ENCODE measurements around the gene TBCA. TPM values are rescaled to one million over a fixed set of nuclear protein-coding genes. Genes with fewer than 3 reads are reported as not detected.

TBCA gene, protein sequence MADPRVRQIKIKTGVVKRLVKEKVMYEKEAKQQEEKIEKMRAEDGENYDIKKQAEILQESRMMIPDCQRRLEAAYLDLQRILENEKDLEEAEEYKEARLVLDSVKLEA
- total RNA-seq (10 to 100 TPM; 80.0 to 91.6 TPM), total RNA-seq (37.4 to 73.5 reads per million in 2 donors)

DNA sequence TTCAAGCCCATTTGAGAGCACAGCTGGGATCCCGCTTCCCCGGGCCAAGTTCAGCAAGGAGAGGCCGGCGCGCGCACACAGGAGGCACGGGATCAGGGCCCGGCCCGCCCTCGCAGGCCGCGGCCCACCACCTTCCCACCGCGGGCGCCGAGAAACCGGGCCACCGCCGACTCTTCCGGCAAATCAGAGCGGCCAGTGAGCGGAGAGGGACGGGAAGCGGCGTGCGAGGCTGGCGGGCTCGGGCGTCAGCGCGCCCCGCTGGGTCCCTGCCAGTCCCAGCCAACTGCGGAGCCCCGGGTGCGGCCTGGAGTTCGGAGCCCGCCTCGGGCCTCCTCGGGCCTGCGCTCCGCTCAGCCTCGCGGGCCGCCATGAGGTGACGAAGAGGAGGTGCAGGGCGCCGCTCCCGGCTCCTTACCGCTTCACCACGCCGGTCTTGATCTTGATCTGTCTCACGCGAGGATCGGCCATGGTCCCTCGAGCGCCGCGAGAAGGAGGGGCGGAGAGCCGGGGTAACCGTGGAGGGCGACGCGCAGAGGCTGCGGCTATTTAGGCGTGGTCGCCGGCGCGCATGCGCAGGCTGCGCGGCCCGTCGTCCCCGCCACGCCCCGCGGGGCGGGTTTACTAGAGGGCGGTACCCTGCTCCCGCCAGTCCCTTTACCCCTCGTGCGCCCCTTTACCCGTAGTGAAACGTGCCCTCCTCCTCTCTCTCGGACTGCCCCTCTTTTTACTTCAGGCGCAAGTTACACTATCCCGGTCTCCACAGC is at the start of gene TBCA:
TBCA (minus strand) TSS at position 550 of the 764 bp plus-strand sequence; CDS start at position 468, 82 bp downstream.
- no peaks in the 10 kb centered on the region for H3K9me3 ChIP-seq (ENCODE audit: control insufficient read depth, low read length, poor library complexity, severe bottlenecking)
- peak within 1 kb of the TSS; percentile 97 for H3K27ac Mint-ChIP-seq
- ATAC-seq = peak; percentile 89
- DNase-seq = peak; percentile 88 to 94 (median 92)
- no peaks in the 10 kb centered on the region for H3K27me3 Mint-ChIP-seq
- H3K4me1 Mint-ChIP-seq = peaks cover 37% of the 10 kb centered on the region
- H3K4me3 Mint-ChIP-seq = peak within 1 kb of the TSS; percentile 94
- H3K36me3 Mint-ChIP-seq (ENCODE audit: low read depth) = peaks cover 5% of the 10 kb centered on the region

DNA sequence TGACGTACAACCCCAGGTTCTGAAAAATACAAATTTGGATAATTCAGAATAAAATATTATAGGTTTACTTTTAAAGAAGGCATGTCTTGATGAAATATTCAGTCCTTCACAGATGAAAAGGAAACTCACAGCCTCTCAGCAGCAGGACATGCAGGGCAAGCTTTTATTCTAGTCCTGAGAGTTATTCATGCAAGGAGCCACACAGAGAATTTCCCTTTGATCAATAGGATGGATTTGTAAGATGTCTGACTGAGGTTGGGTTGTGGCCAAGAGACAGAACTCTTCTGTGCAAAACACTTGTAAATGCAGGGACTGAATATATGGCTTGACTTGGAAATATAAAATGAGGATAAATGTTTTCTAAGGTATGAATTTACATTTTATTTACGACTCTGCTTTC is 48.8 kb upstream of the TBCA start:
- Mint-ChIP-seq H3K4me1 (no peaks in the 10 kb centered on the region), H3K27me3 (peaks cover 35% of the 10 kb centered on the region), H3K4me3 (no peak overlapping the region), H3K27ac (no peak overlapping the region), H3K36me3 (ENCODE audit: low read depth) (no peaks in the 10 kb centered on the region)
- DNase-seq = no peak
- ATAC-seq = no peak
- no peaks in the 10 kb centered on the region for H3K9me3 ChIP-seq (ENCODE audit: control insufficient read depth, low read length, poor library complexity, severe bottlenecking)

DNA sequence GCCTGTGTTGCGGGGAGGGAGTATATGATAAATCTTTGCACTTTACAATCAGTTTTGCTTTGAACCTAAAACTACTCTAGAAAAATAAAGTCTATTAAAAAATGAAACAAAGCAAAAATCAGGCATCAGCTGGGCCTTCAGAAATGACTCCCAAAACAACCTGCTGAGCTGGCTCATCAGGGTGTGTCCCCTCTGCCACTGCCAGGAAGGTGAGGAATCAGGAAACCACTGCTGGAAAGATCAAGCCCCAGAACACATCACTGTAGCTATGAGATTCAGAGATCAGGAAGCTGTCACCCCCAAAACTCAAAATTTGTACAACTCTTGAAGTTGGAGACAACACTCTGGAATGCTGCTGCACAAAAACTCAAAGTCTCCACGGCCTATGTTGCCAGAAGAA is 40.5 kb upstream of the TBCA start:
- Mint-ChIP-seq H3K27ac (no peak overlapping the region), H3K4me3 (no peak overlapping the region), H3K36me3 (ENCODE audit: low read depth) (no peaks in the 10 kb centered on the region), H3K27me3 (peaks cover 13% of the 10 kb centered on the region), H3K4me1 (no peaks in the 10 kb centered on the region)
- no peak for ATAC-seq
- no peaks in the 10 kb centered on the region for H3K9me3 ChIP-seq (ENCODE audit: control insufficient read depth, low read length, poor library complexity, severe bottlenecking)
- DNase-seq = no peak

DNA sequence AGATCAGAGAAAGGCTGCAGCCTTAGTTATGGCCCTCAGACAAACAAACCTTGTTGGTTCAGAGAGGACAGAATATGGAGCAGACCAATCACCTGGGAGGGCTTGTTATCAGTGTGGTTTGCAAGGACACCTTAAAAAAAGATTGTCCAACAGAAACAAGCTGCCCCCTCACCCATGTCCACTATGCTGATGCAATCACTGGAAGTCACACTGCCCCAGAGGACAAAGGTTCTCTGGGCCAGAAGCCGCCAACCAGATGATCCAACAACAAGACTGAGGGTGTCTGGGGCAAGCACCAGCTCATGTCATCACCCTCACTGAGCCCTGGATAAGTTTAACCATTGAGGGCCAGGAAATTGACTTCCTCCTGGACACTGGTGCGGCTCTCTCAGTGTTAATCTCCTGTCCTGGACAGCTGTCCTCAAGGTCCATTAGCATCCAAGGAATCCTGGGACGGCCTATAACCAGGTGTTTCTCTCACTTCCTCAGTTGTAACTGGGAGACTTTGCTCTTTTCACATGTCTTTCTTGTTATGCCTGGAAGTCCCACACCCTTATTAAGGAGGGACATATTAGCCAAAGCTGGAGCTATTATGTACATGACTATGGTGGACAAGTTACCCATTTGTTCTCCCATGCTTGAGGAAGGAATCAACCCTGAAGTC is 36.9 kb upstream of the TBCA start:
- no peak for ATAC-seq
- Mint-ChIP-seq H3K36me3 (ENCODE audit: low read depth) (no peaks in the 10 kb centered on the region), H3K4me1 (no peaks in the 10 kb centered on the region), H3K4me3 (no peak overlapping the region), H3K27ac (no peak overlapping the region), H3K27me3 (peaks cover 13% of the 10 kb centered on the region)
- no peak for DNase-seq
- H3K9me3 ChIP-seq (ENCODE audit: control insufficient read depth, low read length, poor library complexity, severe bottlenecking) = no peaks in the 10 kb centered on the region

DNA sequence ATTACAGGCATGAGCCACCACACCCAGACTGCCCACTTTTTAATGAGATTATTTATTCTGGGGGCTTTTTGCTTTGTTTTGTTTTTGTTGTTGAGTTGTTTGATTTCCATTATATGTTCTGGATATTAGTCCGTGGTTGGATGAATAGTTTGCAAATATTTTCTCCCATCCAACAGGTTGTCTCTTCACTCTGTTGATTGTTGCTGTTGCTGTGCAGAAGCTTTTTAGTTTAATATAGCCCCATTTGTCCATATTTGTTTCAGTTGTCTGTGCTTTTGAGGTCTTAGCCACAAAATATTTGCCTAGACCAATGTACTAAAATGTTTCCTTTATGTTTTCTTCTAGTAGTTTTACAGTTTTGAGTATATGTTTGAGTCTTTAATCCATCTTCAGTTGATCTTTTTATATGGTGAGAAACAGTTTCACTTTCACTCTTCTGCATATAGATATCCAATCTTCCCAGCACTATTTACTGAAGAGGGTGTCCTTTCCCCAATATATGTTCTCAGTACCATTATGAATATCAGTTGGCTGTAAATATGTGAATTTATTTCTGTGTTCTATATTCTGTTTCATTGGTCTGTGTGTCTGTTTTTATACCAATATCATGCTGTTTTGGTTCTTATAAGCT is 30.2 kb upstream of the TBCA start:
- H3K9me3 ChIP-seq (ENCODE audit: control insufficient read depth, low read length, poor library complexity, severe bottlenecking) = peaks cover 4% of the 10 kb centered on the region
- peaks cover 5% of the 10 kb centered on the region for H3K4me1 Mint-ChIP-seq
- H3K27ac Mint-ChIP-seq = peak overlapping the region; percentile 74
- H3K27me3 Mint-ChIP-seq = no peaks in the 10 kb centered on the region
- DNase-seq (no peak), ATAC-seq (no peak)
- no peaks in the 10 kb centered on the region for H3K36me3 Mint-ChIP-seq (ENCODE audit: low read depth)
- H3K4me3 Mint-ChIP-seq = peak overlapping the region; percentile 68

DNA sequence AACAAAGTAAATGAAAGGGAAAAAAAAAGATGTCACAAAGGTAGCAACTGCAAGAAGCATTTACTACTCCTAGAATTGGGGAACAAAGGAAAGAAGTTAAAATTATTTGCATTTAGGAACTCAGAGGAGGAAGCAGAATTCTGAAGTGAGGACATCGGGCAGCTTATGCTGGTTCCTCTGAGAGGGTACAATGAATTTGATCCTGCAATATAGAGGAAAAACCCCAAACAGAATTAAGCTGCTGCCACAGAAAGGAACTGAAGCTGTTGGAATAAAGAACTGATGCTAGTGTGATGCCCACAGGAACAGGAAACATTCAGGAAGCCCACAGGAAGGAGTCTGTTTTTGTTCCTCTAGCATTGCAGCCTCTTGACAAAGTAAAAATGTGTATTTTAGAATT is 22.3 kb upstream of the TBCA start:
- H3K9me3 ChIP-seq (ENCODE audit: control insufficient read depth, low read length, poor library complexity, severe bottlenecking) = peaks cover 8% of the 10 kb centered on the region
- Mint-ChIP-seq H3K27me3 (peaks cover 28% of the 10 kb centered on the region), H3K4me3 (no peak overlapping the region), H3K4me1 (no peaks in the 10 kb centered on the region), H3K36me3 (ENCODE audit: low read depth) (no peaks in the 10 kb centered on the region), H3K27ac (no peak overlapping the region)
- DNase-seq = no peak
- ATAC-seq = no peak

DNA sequence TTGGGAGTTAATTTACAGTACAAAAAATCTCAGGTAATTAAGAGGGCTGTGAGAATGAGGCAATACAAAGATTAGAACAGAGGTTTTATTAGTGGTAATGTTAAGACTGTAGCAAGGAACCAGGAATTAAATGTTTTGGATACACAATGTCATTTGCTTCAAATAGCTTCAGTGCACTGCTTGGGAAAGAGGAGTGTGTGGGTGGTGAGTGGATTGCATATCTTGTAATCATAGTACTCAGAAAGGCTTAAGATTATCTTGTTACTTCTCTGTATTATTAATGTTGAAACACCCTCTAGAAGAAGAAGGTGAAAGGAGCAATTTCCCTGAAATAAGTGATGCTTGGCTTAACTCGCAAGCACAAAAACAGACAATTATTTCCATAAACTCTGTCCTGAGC is 21.0 kb upstream of the TBCA start:
- H3K27ac Mint-ChIP-seq = no peak overlapping the region
- peaks cover 8% of the 10 kb centered on the region for H3K9me3 ChIP-seq (ENCODE audit: control insufficient read depth, low read length, poor library complexity, severe bottlenecking)
- no peaks in the 10 kb centered on the region for H3K4me1 Mint-ChIP-seq
- H3K27me3 Mint-ChIP-seq = peaks cover 28% of the 10 kb centered on the region
- H3K36me3 Mint-ChIP-seq (ENCODE audit: low read depth) = no peaks in the 10 kb centered on the region
- ATAC-seq = no peak
- no peak overlapping the region for H3K4me3 Mint-ChIP-seq
- no peak for DNase-seq

DNA sequence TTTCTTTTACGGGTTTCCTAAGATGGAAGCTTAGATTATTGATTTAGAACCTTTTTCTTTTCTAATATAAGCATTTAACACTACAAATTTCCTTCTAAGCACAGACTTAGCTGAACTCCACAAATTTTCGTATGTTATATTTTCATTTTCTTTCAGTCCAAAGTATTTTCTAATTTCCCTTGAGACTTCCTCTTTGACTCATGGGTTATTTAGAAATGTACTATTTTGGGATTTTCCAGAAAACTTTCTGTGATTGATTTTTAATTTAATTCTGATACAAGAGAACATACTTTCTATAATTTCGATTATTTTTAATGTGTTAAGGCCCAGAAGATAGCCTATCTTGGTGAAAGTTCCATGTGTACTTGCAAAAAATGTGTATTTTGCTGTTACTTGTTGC is 19.7 kb upstream of the TBCA start:
- peaks cover 8% of the 10 kb centered on the region for H3K9me3 ChIP-seq (ENCODE audit: control insufficient read depth, low read length, poor library complexity, severe bottlenecking)
- H3K4me1 Mint-ChIP-seq = no peaks in the 10 kb centered on the region
- no peak overlapping the region for H3K27ac Mint-ChIP-seq
- H3K27me3 Mint-ChIP-seq = peaks cover 36% of the 10 kb centered on the region
- DNase-seq = no peak
- no peak overlapping the region for H3K4me3 Mint-ChIP-seq
- no peak for ATAC-seq
- no peaks in the 10 kb centered on the region for H3K36me3 Mint-ChIP-seq (ENCODE audit: low read depth)

DNA sequence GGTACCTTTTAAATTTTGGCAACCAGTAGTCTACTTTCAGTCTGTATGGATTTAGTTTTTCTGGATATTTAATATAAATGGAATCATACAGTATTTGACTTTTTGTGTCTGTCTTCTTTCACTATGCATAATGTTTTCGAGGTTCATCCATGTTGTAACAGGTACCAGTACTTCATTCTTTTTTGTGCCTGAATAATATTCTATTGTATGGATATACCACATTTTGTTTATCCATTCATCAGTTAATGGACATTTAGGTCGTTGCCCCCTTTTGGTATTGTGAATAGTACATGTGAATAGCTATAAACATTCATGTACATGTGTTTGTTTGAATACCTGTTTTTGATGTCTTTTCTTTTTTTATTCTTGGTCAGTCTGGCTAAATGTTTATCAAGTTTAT is 19.1 kb upstream of the TBCA start:
- peaks cover 36% of the 10 kb centered on the region for H3K27me3 Mint-ChIP-seq
- H3K27ac Mint-ChIP-seq = no peak overlapping the region
- DNase-seq (no peak), ATAC-seq (no peak)
- H3K4me3 Mint-ChIP-seq = no peak overlapping the region
- no peaks in the 10 kb centered on the region for H3K36me3 Mint-ChIP-seq (ENCODE audit: low read depth)
- no peaks in the 10 kb centered on the region for H3K4me1 Mint-ChIP-seq
- H3K9me3 ChIP-seq (ENCODE audit: control insufficient read depth, low read length, poor library complexity, severe bottlenecking) = peaks cover 8% of the 10 kb centered on the region

DNA sequence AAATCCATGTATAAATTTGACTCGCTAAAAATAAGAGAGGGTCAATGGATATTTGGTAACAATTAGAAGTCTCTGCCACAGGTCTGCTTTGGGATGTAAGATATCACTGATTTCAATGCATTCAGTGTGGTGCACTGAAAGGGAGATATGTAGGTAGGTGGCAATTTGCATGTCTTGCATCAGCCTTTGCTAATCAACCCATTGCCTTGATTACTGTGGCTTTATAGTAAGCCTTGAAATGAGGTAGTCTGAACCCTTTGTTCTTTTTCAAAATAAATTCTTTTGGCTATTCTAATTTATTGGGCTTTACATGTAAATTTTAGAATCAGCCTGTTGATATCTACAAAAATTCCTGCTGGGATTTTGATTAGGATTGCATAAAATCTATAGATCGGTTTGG is 15.8 kb upstream of the TBCA start:
- peaks cover 3% of the 10 kb centered on the region for H3K9me3 ChIP-seq (ENCODE audit: control insufficient read depth, low read length, poor library complexity, severe bottlenecking)
- no peaks in the 10 kb centered on the region for H3K36me3 Mint-ChIP-seq (ENCODE audit: low read depth)
- peaks cover 24% of the 10 kb centered on the region for H3K27me3 Mint-ChIP-seq
- ATAC-seq = no peak
- no peak overlapping the region for H3K27ac Mint-ChIP-seq
- no peak for DNase-seq
- H3K4me3 Mint-ChIP-seq = no peak overlapping the region
- H3K4me1 Mint-ChIP-seq = no peaks in the 10 kb centered on the region

DNA sequence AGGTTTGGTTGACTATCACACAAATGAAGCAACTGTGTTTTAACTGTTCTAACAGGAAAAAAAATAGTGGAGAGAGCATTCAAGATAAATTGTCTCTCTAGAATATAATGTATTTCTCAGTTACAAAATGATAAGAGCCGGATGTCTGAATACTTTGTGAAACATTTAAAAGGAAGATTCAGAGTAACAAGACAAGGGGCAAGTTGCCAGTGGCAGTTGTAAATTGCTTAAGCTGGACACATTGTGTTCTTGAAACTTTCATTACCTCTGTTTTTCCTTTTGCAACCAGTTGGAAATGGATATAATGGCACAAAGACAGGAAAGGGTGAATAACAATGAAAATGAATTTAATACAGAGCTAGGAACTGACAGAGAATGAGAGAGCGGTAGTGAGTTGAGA is 15.2 kb upstream of the TBCA start:
- Mint-ChIP-seq H3K36me3 (ENCODE audit: low read depth) (no peaks in the 10 kb centered on the region), H3K4me1 (no peaks in the 10 kb centered on the region), H3K27me3 (peaks cover 18% of the 10 kb centered on the region), H3K27ac (no peak overlapping the region), H3K4me3 (no peak overlapping the region)
- ATAC-seq (no peak), DNase-seq (no peak)
- H3K9me3 ChIP-seq (ENCODE audit: control insufficient read depth, low read length, poor library complexity, severe bottlenecking) = no peaks in the 10 kb centered on the region

DNA sequence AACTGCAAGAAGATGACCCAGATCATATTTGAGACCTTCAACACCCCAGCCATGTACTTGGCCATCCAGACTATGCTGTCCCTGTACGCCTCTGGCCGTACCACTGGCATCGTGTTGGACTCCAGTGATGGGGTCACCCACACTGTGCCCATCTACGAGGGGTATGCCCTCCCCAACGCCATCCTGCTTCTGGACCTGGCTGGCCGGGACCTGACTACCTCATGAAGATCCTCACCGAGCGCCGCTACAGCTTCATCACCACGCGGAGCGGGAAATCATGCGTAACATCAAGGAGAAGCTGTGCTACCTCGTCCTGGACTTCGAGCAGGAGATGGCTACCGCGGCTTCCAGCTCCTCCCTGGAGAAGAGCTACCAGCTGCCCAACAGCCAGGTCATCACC is 9.1 kb upstream of the TBCA start:
- Mint-ChIP-seq H3K27me3 (peaks cover 16% of the 10 kb centered on the region), H3K27ac (no peak overlapping the region), H3K36me3 (ENCODE audit: low read depth) (no peaks in the 10 kb centered on the region), H3K4me3 (no peak overlapping the region), H3K4me1 (no peaks in the 10 kb centered on the region)
- ATAC-seq (no peak), DNase-seq (no peak)
- H3K9me3 ChIP-seq (ENCODE audit: control insufficient read depth, low read length, poor library complexity, severe bottlenecking) = no peaks in the 10 kb centered on the region

DNA sequence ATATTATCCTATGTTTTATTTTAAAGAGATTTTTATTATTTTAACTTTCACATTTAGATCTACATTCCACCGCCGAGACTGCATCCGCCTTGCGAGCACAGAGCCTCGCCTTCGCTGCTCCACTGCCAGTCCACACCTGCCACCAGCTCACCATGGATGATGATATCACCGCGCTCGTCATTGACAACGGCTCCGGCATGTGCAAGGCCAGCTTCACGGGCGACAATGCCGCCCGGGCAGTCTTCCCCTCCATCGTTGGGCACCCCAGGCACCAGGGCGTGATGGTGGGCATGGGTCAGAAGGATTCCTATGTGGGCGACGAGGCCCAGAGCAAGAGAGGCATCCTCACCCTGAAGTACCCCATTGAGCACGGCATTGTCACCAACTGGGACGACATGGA is 8.6 kb upstream of the TBCA start:
- H3K4me3 Mint-ChIP-seq = no peak overlapping the region
- no peaks in the 10 kb centered on the region for H3K36me3 Mint-ChIP-seq (ENCODE audit: low read depth)

More for the DNA sequence above, 8.6 kb upstream of the TBCA start:
- Mint-ChIP-seq H3K27me3 (peaks cover 16% of the 10 kb centered on the region), H3K4me1 (no peaks in the 10 kb centered on the region), H3K27ac (no peak overlapping the region)
- ATAC-seq (no peak), DNase-seq (no peak)
- no peaks in the 10 kb centered on the region for H3K9me3 ChIP-seq (ENCODE audit: control insufficient read depth, low read length, poor library complexity, severe bottlenecking)
